ENCODE measurements around the gene KCTD10. TPM values are rescaled to one million over a fixed set of nuclear protein-coding genes. Genes with fewer than 3 reads are reported as not detected.

KCTD10 gene
- polyA plus RNA-seq, 1 of the 3 experiments (the other 2 are of a cell fraction): 66.9 TPM

GRCh38 chr12:109422251-109422650 is 54.8 kb downstream of the KCTD10 start:
- ChIA-PET POLR2A (no interaction called here), CTCF (interaction anchor here (0.9 to 2.8 kb wide), 4 partner anchors 11 to 184 kb away, joined by 3 to 13 read pairs (median 3); no protein-coding TSS in a partner anchor)
- no peaks in the 10 kb centered on the region for H3K9me2 ChIP-seq
- no peak overlapping the region for H3K4me3 ChIP-seq (ENCODE audit: low read depth in 2 of 2, low read length in 1 of 2)
- H3K36me3 ChIP-seq (replicated peaks in 1 of 2; ENCODE audit: control insufficient read depth in 1 of 2, insufficient read depth in 2 of 2, low read length in 1 of 2): no peaks in the 10 kb centered on the region
- no peak overlapping the region for H3K27ac ChIP-seq (ENCODE audit: low read depth in 2 of 2, low read length in 1 of 2)
- H3K4me1 ChIP-seq (ENCODE audit: control insufficient read depth in 1 of 2, insufficient read depth in 2 of 2, low read depth in 1 of 2, low read length in 1 of 2): no peaks in the 10 kb centered on the region
- DNase-seq: no peak
- no peak overlapping the region for H3K4me2 ChIP-seq
- no peaks in the 10 kb centered on the region for H4K20me1 ChIP-seq (ENCODE audit: insufficient read depth)
- no peak overlapping the region for H2AFZ ChIP-seq (ENCODE audit: low read depth)
- TF ChIP-seq POLR2AphosphoS5 (IDR thresholded peaks at IDR 0.05; ENCODE audit: low read depth, low read length) (no peak), CHD2 (IDR thresholded peaks at IDR 0.05; ENCODE audit: low read length, partially characterized antibody) (no peak), SMC3 (IDR thresholded peaks at IDR 0.05; ENCODE audit: low read depth, low read length) (no peak), CTCF (IDR thresholded peaks at IDR 0.05) (no peak), SIN3A (IDR thresholded peaks at IDR 0.05; ENCODE audit: borderline replicate concordance, low read depth, low read length) (no peak)
- H3K27me3 ChIP-seq (ENCODE audit: insufficient read depth): no peaks in the 10 kb centered on the region
- no peak overlapping the region for H3K9ac ChIP-seq
- no peaks in the 10 kb centered on the region for H3F3A ChIP-seq (replicated peaks; ENCODE audit: insufficient read depth)
- no peaks in the 10 kb centered on the region for H3K9me3 ChIP-seq
- WGBS (ENCODE audit: low lambda C conversion rate): 59% methylated on average over 9 of the region's 10 CpGs
- H3K79me2 ChIP-seq (ENCODE audit: insufficient read depth): no peaks in the 10 kb centered on the region

GRCh38 chr12:109421355-109422087 is 55.6 kb downstream of the KCTD10 start:
- Histone ChIP-seq H3K4me2 (no peak overlapping the region), H3K4me1 (ENCODE audit: control insufficient read depth in 1 of 2, insufficient read depth in 2 of 2, low read depth in 1 of 2, low read length in 1 of 2) (no peaks in the 10 kb centered on the region), H3F3A (replicated peaks; ENCODE audit: insufficient read depth) (no peaks in the 10 kb centered on the region), H3K27me3 (ENCODE audit: insufficient read depth) (no peaks in the 10 kb centered on the region), H3K9ac (no peak overlapping the region), H3K9me3 (no peaks in the 10 kb centered on the region), H3K4me3 (ENCODE audit: low read depth in 2 of 2, low read length in 1 of 2) (no peak overlapping the region), H4K20me1 (ENCODE audit: insufficient read depth) (no peaks in the 10 kb centered on the region), H3K36me3 (replicated peaks in 1 of 2; ENCODE audit: control insufficient read depth in 1 of 2, insufficient read depth in 2 of 2, low read length in 1 of 2) (no peaks in the 10 kb centered on the region), H3K27ac (ENCODE audit: low read depth in 2 of 2, low read length in 1 of 2) (no peak overlapping the region), H3K79me2 (ENCODE audit: insufficient read depth) (no peaks in the 10 kb centered on the region), H2AFZ (ENCODE audit: low read depth) (no peak overlapping the region), H3K9me2 (no peaks in the 10 kb centered on the region)
- POLR2A ChIA-PET: no interaction called here
- DNase-seq: no peak
- WGBS (ENCODE audit: low lambda C conversion rate): 47% methylated on average over 8 of the region's 8 CpGs
- CTCF ChIA-PET: interaction anchor here (0.6 to 2.8 kb wide), 9 partner anchors 11 to 366 kb away, joined by 3 to 13 read pairs (median 3); no protein-coding TSS in a partner anchor
- TF ChIP-seq SMC3 (IDR thresholded peaks at IDR 0.05; ENCODE audit: low read depth, low read length) (no peak), ELF1 (IDR thresholded peaks at IDR 0.05) (no peak), JUND (IDR thresholded peaks at IDR 0.05) (no peak), RCOR1 (IDR thresholded peaks at IDR 0.05; ENCODE audit: low read length) (no peak), YY1 (IDR thresholded peaks at IDR 0.05; ENCODE audit: low read depth) (no peak), CHD2 (IDR thresholded peaks at IDR 0.05; ENCODE audit: low read length, partially characterized antibody) (no peak), REST (IDR thresholded peaks at IDR 0.05; ENCODE audit: low read depth, low read length) (no peak), PBX3 (IDR thresholded peaks at IDR 0.05) (no peak), GABPA (IDR thresholded peaks at IDR 0.05; ENCODE audit: low read depth) (no peak), RXRA (IDR thresholded peaks at IDR 0.05; ENCODE audit: borderline replicate concordance, low read depth) (no peak), ZBTB33 (IDR thresholded peaks at IDR 0.05; ENCODE audit: borderline replicate concordance, low read depth) (no peak), SIN3A (IDR thresholded peaks at IDR 0.05; ENCODE audit: borderline replicate concordance, low read depth, low read length) (no peak), MEF2A (IDR thresholded peaks at IDR 0.05; ENCODE audit: borderline replicate concordance, low read depth) (no peak), TEAD4 (IDR thresholded peaks at IDR 0.05; ENCODE audit: borderline replicate concordance, insufficient read depth) (no peak), GATA2 (CRISPR knock-in tag; IDR thresholded peaks at IDR 0.05) (no peak), TCF12 (IDR thresholded peaks at IDR 0.05) (no peak)
